Endothelial cell of umbilical vein (primary cell): ENCODE measurements around the gene SH3D19.

Source experiments
- EZH2 ChIP-seq: IDR thresholded peaks from 2 replicates; pipeline ENCODE4 v1.6.1; 2012; ENCODE audit warnings: borderline replicate concordance, low read depth, mild to moderate bottlenecking, moderate library complexity, low read length, inconsistent platforms; ENCODE audit not compliant: severe bottlenecking
- FOS ChIP-seq: IDR thresholded peaks from 2 replicates; pipeline ENCODE4 v1.6.1; 2011; ENCODE audit warnings: mild to moderate bottlenecking, low read length, moderate library complexity, borderline replicate concordance; ENCODE audit not compliant: insufficient read depth
- GATA2 ChIP-seq: IDR thresholded peaks from 2 replicates; pipeline ENCODE4 v1.7.0; 2011; ENCODE audit warnings: low read depth, mild to moderate bottlenecking, moderate library complexity, mixed read lengths, low read length; ENCODE audit not compliant: insufficient read length, insufficient read depth
- JUN ChIP-seq: IDR thresholded peaks from 2 replicates; pipeline ENCODE4 v1.6.1; 2011; ENCODE audit warnings: borderline replicate concordance, low read depth; ENCODE audit not compliant: insufficient read length, insufficient read depth
- MYC ChIP-seq: IDR thresholded peaks from one replicate; pipeline ENCODE4 v1.6.1; 2011; ENCODE audit warnings: mild to moderate bottlenecking, low read depth, low read length
- POLR2A ChIP-seq: IDR thresholded peaks from 2 replicates; pipeline ENCODE4 v1.6.1; 2012; ENCODE audit warnings: low read depth, mild to moderate bottlenecking, control low read depth, low read length
- POLR2AphosphoS5 ChIP-seq: IDR thresholded peaks from 2 replicates; pipeline ENCODE4 v1.6.1; 2012; ENCODE audit warnings: low read depth, mild to moderate bottlenecking, control low read depth, low read length, moderate library complexity; ENCODE audit not compliant: insufficient read depth
- TF ChIP-seq, protein P1 (sequence below), 2 donors: IDR thresholded peaks; 1 replicate in 1 of 2; 2 replicates in 1 of 2; pipeline ENCODE4 v1.5.1; 2011; ENCODE audit warnings: low read length in 2 of 2, mild to moderate bottlenecking in 2 of 2, moderate library complexity in 2 of 2, control low read depth in 1 of 2, inconsistent platforms in 1 of 2, low read depth in 1 of 2; ENCODE audit not compliant: insufficient read depth in 1 of 2; ENCODE audit errors: extremely low read depth in 1 of 2
- TF ChIP-seq, protein P2 (sequence below): IDR thresholded peaks from 2 replicates; pipeline ENCODE4 v1.6.1; 2011; ENCODE audit not compliant: insufficient read depth, insufficient read length

DNA sequence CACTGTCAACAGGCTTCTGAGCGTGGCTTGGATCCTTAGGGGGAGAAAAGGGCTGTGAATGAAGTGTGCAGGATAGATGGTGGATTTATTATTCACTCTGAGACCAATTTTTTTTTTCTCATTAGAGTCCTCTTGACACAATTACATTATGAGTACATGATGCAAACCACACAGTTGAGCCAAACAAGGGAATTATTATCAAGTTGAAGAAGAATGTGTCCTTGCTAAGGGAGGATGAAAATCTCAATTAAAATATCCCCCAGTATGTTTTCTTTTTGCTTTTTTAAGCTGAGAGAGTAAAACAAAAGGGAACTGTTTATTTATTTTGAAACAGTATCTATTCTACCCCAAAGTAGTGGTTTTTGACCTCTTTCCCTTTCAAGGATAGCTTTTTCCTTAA lies 185.6 kb downstream of the SH3D19 start:
- TF ChIP-seq, protein P1, sequence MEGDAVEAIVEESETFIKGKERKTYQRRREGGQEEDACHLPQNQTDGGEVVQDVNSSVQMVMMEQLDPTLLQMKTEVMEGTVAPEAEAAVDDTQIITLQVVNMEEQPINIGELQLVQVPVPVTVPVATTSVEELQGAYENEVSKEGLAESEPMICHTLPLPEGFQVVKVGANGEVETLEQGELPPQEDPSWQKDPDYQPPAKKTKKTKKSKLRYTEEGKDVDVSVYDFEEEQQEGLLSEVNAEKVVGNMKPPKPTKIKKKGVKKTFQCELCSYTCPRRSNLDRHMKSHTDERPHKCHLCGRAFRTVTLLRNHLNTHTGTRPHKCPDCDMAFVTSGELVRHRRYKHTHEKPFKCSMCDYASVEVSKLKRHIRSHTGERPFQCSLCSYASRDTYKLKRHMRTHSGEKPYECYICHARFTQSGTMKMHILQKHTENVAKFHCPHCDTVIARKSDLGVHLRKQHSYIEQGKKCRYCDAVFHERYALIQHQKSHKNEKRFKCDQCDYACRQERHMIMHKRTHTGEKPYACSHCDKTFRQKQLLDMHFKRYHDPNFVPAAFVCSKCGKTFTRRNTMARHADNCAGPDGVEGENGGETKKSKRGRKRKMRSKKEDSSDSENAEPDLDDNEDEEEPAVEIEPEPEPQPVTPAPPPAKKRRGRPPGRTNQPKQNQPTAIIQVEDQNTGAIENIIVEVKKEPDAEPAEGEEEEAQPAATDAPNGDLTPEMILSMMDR (IDR thresholded peaks at IDR 0.05; ENCODE audit: extremely low read depth in 1 of 2, insufficient read depth in 1 of 2, low read depth in 1 of 2, low read length in 2 of 2), result no peak
- TF ChIP-seq FOS (no peak), POLR2A (no peak), GATA2 (no peak), POLR2AphosphoS5 (no peak), JUN (no peak), EZH2 (no peak), MYC (no peak)
- TF ChIP-seq, protein P2, sequence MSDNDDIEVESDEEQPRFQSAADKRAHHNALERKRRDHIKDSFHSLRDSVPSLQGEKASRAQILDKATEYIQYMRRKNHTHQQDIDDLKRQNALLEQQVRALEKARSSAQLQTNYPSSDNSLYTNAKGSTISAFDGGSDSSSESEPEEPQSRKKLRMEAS, result no peak
